Activated T-helper 1 cell treated with anti-CD3 and anti-CD28 coated beads, Interleukin-12 subunit alpha, Interleukin-12 subunit beta, Interleukin-2, Interleukin-4 antibody, amounts not matched to agents 30 ng/mL and 10 ng/mL and 1 ng/mL, durations not matched to agents 14 hours and 24 hours and 36 hours (primary cell): ENCODE data around the gene CCDC91. TPM values are rescaled to one million over a fixed set of nuclear protein-coding genes. Genes with fewer than 3 reads are reported as not detected.

ENCODE experiments used
- DNase-seq: peaks from one replicate; pipeline ENCODE4 v3.0.0; 2021; ENCODE audit warnings: low spot score
- H3K27ac Mint-ChIP-seq: one replicate; pipeline ENCODE4 v1.8.0; 2021; ENCODE audit warnings: mild to moderate bottlenecking, mixed read lengths
- H3K27me3 Mint-ChIP-seq: one replicate; pipeline ENCODE4 v1.8.0; 2022; ENCODE audit warnings: mild to moderate bottlenecking, moderate library complexity, mixed read lengths; ENCODE audit not compliant: insufficient read depth
- H3K36me3 Mint-ChIP-seq: one replicate; pipeline ENCODE4 v1.8.0; 2021; ENCODE audit warnings: low read depth, mixed read lengths
- H3K4me1 Mint-ChIP-seq: one replicate; pipeline ENCODE4 v1.8.0; 2021; ENCODE audit warnings: low read depth, mixed read lengths
- H3K4me3 Mint-ChIP-seq: one replicate; pipeline ENCODE4 v1.8.0; 2021; ENCODE audit warnings: mild to moderate bottlenecking, moderate library complexity, mixed read lengths
- H3K9me3 Mint-ChIP-seq: one replicate; pipeline ENCODE4 v1.8.0; 2021; ENCODE audit warnings: mixed read lengths
- intact Hi-C: fragments of 100-400 bp; cut with micrococcal nuclease; formaldehyde crosslinking; loops from one replicate; pipeline ENCODE4 v1.15.1; 2024
- total RNA-seq: library from RNA; stranded (reverse); gene quantifications from 2 replicates; pipeline ENCODE4 v1.2.3, GENCODE V29; 2022

Gene CCDC91
- total RNA-seq, 1 donor from 2014 or later, result 12.9 TPM

- H3K9me3 Mint-ChIP-seq, result peaks cover 19% of the 10 kb centered on the region
- DNase-seq, result peak; percentile 30
- intact Hi-C loops, result loop anchor here (1.0 kb wide), 1 partner anchor 32 kb away; the partner anchor contains the start of gene CCDC91
- peak overlapping the region; percentile 77 for H3K27ac Mint-ChIP-seq
- H3K4me3 Mint-ChIP-seq, result no peak overlapping the region
- peaks cover 11% of the 10 kb centered on the region for H3K36me3 Mint-ChIP-seq
- peaks cover 49% of the 10 kb centered on the region for H3K4me1 Mint-ChIP-seq
- peaks cover 3% of the 10 kb centered on the region for H3K27me3 Mint-ChIP-seq
These were observed 31.9 kb downstream of the CCDC91 start for GRCh38 chr12:28222081-28222700.

GRCh38 chr12:28223025-28223554, 32.8 kb downstream of the CCDC91 start:
- Mint-ChIP-seq H3K36me3 (peaks cover 15% of the 10 kb centered on the region), H3K9me3 (peaks cover 20% of the 10 kb centered on the region), H3K27me3 (peaks cover 3% of the 10 kb centered on the region), H3K4me3 (peak overlapping the region; percentile 9), H3K4me1 (peaks cover 40% of the 10 kb centered on the region), H3K27ac (peak overlapping the region; percentile 27)
- no peak for DNase-seq
- intact Hi-C loops, result loop anchor here (1.0 kb wide), 3 partner anchors 30 to 401 kb away; no protein-coding TSS in a partner anchor

GRCh38 chr12:28223858-28224257, 33.6 kb downstream of the CCDC91 start:
- H3K4me3 Mint-ChIP-seq, result no peak overlapping the region
- intact Hi-C loops, result loop anchor here (1.0 kb wide), 3 partner anchors 29 to 402 kb away; no protein-coding TSS in a partner anchor
- no peak for DNase-seq
- H3K4me1 Mint-ChIP-seq, result peaks cover 39% of the 10 kb centered on the region
- H3K36me3 Mint-ChIP-seq, result peaks cover 15% of the 10 kb centered on the region
- H3K27me3 Mint-ChIP-seq, result peaks cover 3% of the 10 kb centered on the region
- H3K9me3 Mint-ChIP-seq, result peaks cover 15% of the 10 kb centered on the region
- no peak overlapping the region for H3K27ac Mint-ChIP-seq

GRCh38 chr12:28226705-28227104, 36.4 kb downstream of the CCDC91 start:
- Mint-ChIP-seq H3K27ac (no peak overlapping the region), H3K4me3 (no peak overlapping the region), H3K27me3 (peaks cover 3% of the 10 kb centered on the region), H3K9me3 (peaks cover 14% of the 10 kb centered on the region), H3K36me3 (peaks cover 17% of the 10 kb centered on the region), H3K4me1 (peaks cover 30% of the 10 kb centered on the region)
- DNase-seq, result no peak
- intact Hi-C loops, result no loop called here

GRCh38 chr12:28227251-28227650, 37.0 kb downstream of the CCDC91 start:
- H3K9me3 Mint-ChIP-seq, result peaks cover 14% of the 10 kb centered on the region
- no peak for DNase-seq
- intact Hi-C loops, result no loop called here
- peaks cover 17% of the 10 kb centered on the region for H3K36me3 Mint-ChIP-seq
- H3K27me3 Mint-ChIP-seq, result peaks cover 3% of the 10 kb centered on the region
- H3K4me3 Mint-ChIP-seq, result no peak overlapping the region
- peaks cover 24% of the 10 kb centered on the region for H3K4me1 Mint-ChIP-seq
- H3K27ac Mint-ChIP-seq, result no peak overlapping the region

- intact Hi-C loops, result no loop called here
- H3K4me1 Mint-ChIP-seq, result peaks cover 7% of the 10 kb centered on the region
These were observed 41.0 kb downstream of the CCDC91 start for GRCh38 chr12:28231248-28231647.

GRCh38 chr12:28232211-28232928, 42.1 kb downstream of the CCDC91 start:
- intact Hi-C loops, result no loop called here
- Mint-ChIP-seq H3K27ac (no peak overlapping the region), H3K9me3 (peaks cover 3% of the 10 kb centered on the region), H3K4me1 (peaks cover 7% of the 10 kb centered on the region), H3K27me3 (no peaks in the 10 kb centered on the region), H3K4me3 (no peak overlapping the region), H3K36me3 (peaks cover 5% of the 10 kb centered on the region)
- DNase-seq, result no peak

More at GRCh38 chr12:28231248-28231647, 41.0 kb downstream of the CCDC91 start:
- peaks cover 11% of the 10 kb centered on the region for H3K36me3 Mint-ChIP-seq
- no peak overlapping the region for H3K4me3 Mint-ChIP-seq
- DNase-seq, result no peak
- no peak overlapping the region for H3K27ac Mint-ChIP-seq
- H3K27me3 Mint-ChIP-seq, result peaks cover 3% of the 10 kb centered on the region
- peaks cover 9% of the 10 kb centered on the region for H3K9me3 Mint-ChIP-seq

- H3K4me3 Mint-ChIP-seq, result no peak overlapping the region
- H3K36me3 Mint-ChIP-seq, result peaks cover 2% of the 10 kb centered on the region
- no peaks in the 10 kb centered on the region for H3K27me3 Mint-ChIP-seq
- no peak overlapping the region for H3K27ac Mint-ChIP-seq
- DNase-seq, result no peak
- H3K9me3 Mint-ChIP-seq, result no peaks in the 10 kb centered on the region
- intact Hi-C loops, result no loop called here
- peaks cover 7% of the 10 kb centered on the region for H3K4me1 Mint-ChIP-seq
These were observed 44.2 kb downstream of the CCDC91 start for GRCh38 chr12:28234444-28234843.

GRCh38 chr12:28235015-28235414, 44.8 kb downstream of the CCDC91 start:
- H3K4me1 Mint-ChIP-seq, result peaks cover 7% of the 10 kb centered on the region
- H3K9me3 Mint-ChIP-seq, result no peaks in the 10 kb centered on the region
- peaks cover 2% of the 10 kb centered on the region for H3K36me3 Mint-ChIP-seq
- H3K4me3 Mint-ChIP-seq, result no peak overlapping the region
- DNase-seq, result no peak
- intact Hi-C loops, result no loop called here
- no peak overlapping the region for H3K27ac Mint-ChIP-seq
- H3K27me3 Mint-ChIP-seq, result no peaks in the 10 kb centered on the region

- Mint-ChIP-seq H3K9me3 (no peaks in the 10 kb centered on the region), H3K27ac (no peak overlapping the region), H3K36me3 (no peaks in the 10 kb centered on the region), H3K27me3 (no peaks in the 10 kb centered on the region), H3K4me3 (no peak overlapping the region), H3K4me1 (peaks cover 7% of the 10 kb centered on the region)
- no peak for DNase-seq
- intact Hi-C loops, result no loop called here
These were observed 45.7 kb downstream of the CCDC91 start for GRCh38 chr12:28235985-28236384.

GRCh38 chr12:28237423-28237822, 47.2 kb downstream of the CCDC91 start:
- DNase-seq, result no peak
- intact Hi-C loops, result no loop called here

GRCh38 chr12:28239918-28240317, 49.7 kb downstream of the CCDC91 start:
- peaks cover 4% of the 10 kb centered on the region for H3K4me1 Mint-ChIP-seq
- H3K27ac Mint-ChIP-seq, result no peak overlapping the region
- H3K4me3 Mint-ChIP-seq, result no peak overlapping the region
- H3K9me3 Mint-ChIP-seq, result no peaks in the 10 kb centered on the region
- peaks cover 3% of the 10 kb centered on the region for H3K36me3 Mint-ChIP-seq
- H3K27me3 Mint-ChIP-seq, result no peaks in the 10 kb centered on the region
- no peak for DNase-seq
- intact Hi-C loops, result no loop called here

More at GRCh38 chr12:28237423-28237822, 47.2 kb downstream of the CCDC91 start:
- Mint-ChIP-seq H3K4me1 (peaks cover 7% of the 10 kb centered on the region), H3K4me3 (no peak overlapping the region), H3K27ac (no peak overlapping the region), H3K27me3 (no peaks in the 10 kb centered on the region), H3K9me3 (no peaks in the 10 kb centered on the region), H3K36me3 (peaks cover 3% of the 10 kb centered on the region)

GRCh38 chr12:28240853-28241252, 50.6 kb downstream of the CCDC91 start:
- Mint-ChIP-seq H3K36me3 (peaks cover 3% of the 10 kb centered on the region), H3K27ac (no peak overlapping the region), H3K27me3 (no peaks in the 10 kb centered on the region), H3K4me1 (no peaks in the 10 kb centered on the region), H3K4me3 (no peak overlapping the region), H3K9me3 (no peaks in the 10 kb centered on the region)
- intact Hi-C loops, result no loop called here
- no peak for DNase-seq
